Measurements from ENCODE around the gene CDC27. TPM values are rescaled to one million over a fixed set of nuclear protein-coding genes. Genes with fewer than 3 reads are reported as not detected.
"Not testable (repeated sequence)": the region's sequence is repeated elsewhere in the genome, so short reads cannot be mapped to it uniquely, and the experiment has no call there.

CDC27 gene
- total RNA-seq, 3 donors from 2014 or later, result 52.0 to 67.5 (median 54.8) TPM

DNA sequence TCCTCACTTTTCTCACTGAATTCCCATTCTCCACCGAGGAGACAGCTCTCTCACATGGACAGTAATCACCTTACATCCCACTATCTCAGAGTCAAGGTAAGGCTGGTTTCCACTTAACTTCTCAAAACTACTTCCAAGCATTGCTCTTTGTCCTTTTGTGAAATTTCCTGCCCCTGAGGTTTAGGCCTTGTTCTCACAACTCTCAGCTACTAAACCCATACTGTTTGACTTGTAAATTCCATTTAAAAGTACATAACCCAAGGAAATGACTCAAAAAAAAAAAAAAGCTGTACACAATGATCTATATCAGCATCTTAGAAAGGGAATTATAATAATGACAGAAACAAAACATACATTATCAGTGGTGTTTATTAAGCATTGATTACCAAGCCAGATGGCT, 8.8 kb downstream of the CDC27 start:
- Histone ChIP-seq H3K4me3 (no peak overlapping the region), H3K9me3 (no peaks in the 10 kb centered on the region), H3K36me3 (ENCODE audit: low read depth) (no peaks in the 10 kb centered on the region), H3K4me1 (ENCODE audit: low read depth) (no peaks in the 10 kb centered on the region)
- no peak for ATAC-seq
- intact Hi-C loops (cut with DNase I, micrococcal nuclease), result no loop called here
- no peak for DNase-seq
- TF ChIP-seq, protein P1, sequence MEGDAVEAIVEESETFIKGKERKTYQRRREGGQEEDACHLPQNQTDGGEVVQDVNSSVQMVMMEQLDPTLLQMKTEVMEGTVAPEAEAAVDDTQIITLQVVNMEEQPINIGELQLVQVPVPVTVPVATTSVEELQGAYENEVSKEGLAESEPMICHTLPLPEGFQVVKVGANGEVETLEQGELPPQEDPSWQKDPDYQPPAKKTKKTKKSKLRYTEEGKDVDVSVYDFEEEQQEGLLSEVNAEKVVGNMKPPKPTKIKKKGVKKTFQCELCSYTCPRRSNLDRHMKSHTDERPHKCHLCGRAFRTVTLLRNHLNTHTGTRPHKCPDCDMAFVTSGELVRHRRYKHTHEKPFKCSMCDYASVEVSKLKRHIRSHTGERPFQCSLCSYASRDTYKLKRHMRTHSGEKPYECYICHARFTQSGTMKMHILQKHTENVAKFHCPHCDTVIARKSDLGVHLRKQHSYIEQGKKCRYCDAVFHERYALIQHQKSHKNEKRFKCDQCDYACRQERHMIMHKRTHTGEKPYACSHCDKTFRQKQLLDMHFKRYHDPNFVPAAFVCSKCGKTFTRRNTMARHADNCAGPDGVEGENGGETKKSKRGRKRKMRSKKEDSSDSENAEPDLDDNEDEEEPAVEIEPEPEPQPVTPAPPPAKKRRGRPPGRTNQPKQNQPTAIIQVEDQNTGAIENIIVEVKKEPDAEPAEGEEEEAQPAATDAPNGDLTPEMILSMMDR (IDR thresholded peaks at IDR 0.05), result no peak

DNA sequence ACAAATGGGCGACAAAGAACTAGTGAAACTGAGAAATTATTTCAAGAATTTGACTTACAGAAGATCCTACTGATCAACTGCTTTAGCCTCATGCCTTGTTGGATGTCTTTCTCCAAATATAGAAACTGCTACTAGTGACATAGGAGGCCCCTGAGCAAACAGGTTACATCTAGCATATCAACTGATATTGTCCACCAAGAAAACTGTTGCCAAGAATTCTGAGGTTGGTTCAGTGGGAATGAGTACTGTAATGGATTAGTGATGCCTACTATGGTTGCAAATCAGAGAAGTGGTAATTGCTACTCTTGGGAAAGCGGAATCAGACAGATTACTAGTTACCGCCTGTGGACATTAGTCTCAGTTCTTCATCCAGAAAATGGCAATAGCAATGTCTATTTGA, 10.0 kb downstream of the CDC27 start:
- intact Hi-C loops (cut with DNase I, micrococcal nuclease), result no loop called here
- no peak overlapping the region for H3K4me3 ChIP-seq
- no peaks in the 10 kb centered on the region for H3K4me1 ChIP-seq (ENCODE audit: low read depth)
- DNase-seq (no peak), ATAC-seq (no peak)
- TF ChIP-seq, protein P1 (IDR thresholded peaks at IDR 0.05), result no peak
- no peaks in the 10 kb centered on the region for H3K36me3 ChIP-seq (ENCODE audit: low read depth)
- no peaks in the 10 kb centered on the region for H3K9me3 ChIP-seq

DNA sequence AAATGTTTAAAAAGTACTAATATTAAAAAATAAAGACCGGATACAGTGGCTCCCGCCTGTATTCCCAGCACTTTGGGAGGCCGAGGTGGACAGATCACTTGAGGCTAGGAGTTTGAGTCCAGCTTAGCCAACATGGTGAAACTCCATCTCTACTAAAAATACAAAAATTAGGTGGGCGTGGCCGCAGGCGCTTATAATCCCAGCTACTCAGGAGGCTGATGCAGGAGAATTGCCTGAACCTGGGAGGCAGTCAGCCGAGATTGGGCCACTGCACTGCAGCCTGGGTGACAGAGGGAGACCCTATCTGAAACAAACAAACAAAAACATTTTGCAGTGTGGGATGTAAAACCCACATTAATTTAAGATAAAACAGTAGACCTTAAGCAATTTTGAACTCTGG, 11.8 kb downstream of the CDC27 start:
- no peak for DNase-seq
- TF ChIP-seq, protein P1 (IDR thresholded peaks at IDR 0.05), result no peak
- Histone ChIP-seq H3K4me1 (ENCODE audit: low read depth) (no peaks in the 10 kb centered on the region), H3K4me3 (no peak overlapping the region), H3K9me3 (no peaks in the 10 kb centered on the region), H3K36me3 (ENCODE audit: low read depth) (no peaks in the 10 kb centered on the region)
- intact Hi-C loops (cut with DNase I, micrococcal nuclease), result no loop called here
- ATAC-seq, result no peak

DNA sequence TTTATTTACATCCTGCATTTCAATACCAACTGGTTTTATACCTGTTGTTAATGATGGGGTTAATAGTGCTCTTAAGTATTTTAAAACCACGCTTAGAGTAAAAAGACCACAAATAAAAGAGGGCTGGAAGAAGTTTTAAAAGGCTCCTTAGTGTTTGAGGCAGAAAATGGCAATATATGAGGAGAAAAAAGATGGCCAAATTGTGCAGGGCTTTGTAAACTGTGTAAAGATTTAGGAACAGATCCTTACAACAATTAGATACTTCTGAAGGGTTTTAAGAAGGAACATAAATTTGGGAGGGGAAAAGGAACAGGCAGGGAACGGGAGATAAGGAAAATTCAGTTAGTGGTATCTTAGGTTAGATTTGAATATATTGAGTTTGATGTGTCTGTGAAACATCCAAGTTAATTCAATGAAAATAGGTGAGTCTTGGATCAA, 12.7 kb downstream of the CDC27 start:
- intact Hi-C loops (cut with DNase I, micrococcal nuclease), result no loop called here
- Histone ChIP-seq H3K4me3 (no peak overlapping the region), H3K9me3 (no peaks in the 10 kb centered on the region), H3K4me1 (ENCODE audit: low read depth) (no peaks in the 10 kb centered on the region), H3K36me3 (ENCODE audit: low read depth) (no peaks in the 10 kb centered on the region)
- TF ChIP-seq, protein P1 (IDR thresholded peaks at IDR 0.05), result no peak
- DNase-seq (no peak), ATAC-seq (no peak)

DNA sequence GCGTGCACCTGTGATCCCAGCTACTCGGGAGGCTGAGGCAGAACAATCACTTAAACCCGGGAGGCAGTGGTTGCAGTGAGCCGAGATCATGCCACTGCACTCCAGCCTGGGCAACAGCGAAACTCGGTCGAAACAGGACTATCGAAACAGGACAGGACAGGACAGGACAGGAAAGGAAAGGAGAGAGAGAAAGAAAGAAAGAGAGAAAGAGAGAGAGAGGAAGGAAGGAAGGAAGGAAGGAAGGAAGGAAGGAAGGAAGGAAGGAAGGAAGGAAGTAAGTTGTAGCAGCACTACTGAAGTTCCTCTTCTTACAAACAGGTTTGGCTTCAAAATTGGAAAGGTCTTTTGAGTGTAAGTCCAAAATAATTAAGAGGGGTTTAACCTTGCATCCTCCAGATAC, 14.3 kb downstream of the CDC27 start:
- H3K4me3 ChIP-seq; DNase-seq; H3K9me3 ChIP-seq; ATAC-seq; intact Hi-C loops (cut with DNase I, micrococcal nuclease); H3K36me3 ChIP-seq (ENCODE audit: low read depth); H3K4me1 ChIP-seq (ENCODE audit: low read depth): not testable (repeated sequence)

DNA sequence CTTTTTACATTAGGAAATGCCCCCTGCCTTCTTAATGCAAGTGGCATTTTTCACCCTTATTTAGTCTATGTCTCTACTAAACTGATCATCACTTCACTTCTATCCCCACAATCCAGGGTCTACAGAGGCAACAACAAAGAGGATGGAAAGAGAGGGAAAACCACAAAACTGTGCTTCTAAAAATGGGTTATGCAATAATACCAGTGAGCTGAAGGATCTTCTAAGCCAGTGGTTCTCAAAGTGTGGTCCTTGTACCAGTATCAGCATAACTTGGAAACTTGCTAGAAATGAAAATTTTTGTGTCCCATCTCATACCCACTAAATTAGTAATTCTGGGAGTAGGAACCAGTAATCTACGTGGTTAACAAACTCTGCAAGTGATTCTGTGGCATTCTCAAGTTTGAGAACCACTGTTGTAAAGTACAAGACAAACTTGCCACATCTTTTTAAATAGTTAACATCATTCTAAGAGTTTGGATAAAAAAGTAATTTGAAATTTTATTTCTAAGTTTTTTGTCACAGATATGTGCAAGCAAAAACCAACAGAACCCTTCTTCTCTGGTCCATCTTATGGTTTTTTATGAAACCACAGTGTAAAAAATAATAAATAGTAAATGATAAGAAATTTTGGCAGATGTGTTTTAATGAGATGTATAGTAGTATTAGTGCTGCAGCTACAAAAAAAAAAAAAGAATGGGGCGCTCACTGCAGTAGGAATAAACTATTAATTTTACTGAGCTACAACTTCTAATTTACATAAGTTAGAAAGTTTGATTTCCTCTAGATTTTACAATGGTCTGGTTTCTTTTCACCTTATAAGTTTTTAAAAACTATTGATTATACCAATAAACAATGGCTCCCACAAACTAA, 16.2 kb downstream of the CDC27 start:
- Histone ChIP-seq H3K4me3 (no peak overlapping the region), H3K36me3 (ENCODE audit: low read depth) (no peaks in the 10 kb centered on the region), H3K4me1 (ENCODE audit: low read depth) (no peaks in the 10 kb centered on the region), H3K9me3 (no peaks in the 10 kb centered on the region)
- intact Hi-C loops (cut with DNase I, micrococcal nuclease), result no loop called here
- no peak for ATAC-seq
- TF ChIP-seq, protein P1 (IDR thresholded peaks at IDR 0.05), result no peak
- DNase-seq, result no peak

All from mucosa of descending colon (tissue), 3 donors.